GM11168 (cell line): Measurements from ENCODE around the gene LDLRAP1.
"Not testable (repeated sequence)": the region's sequence is repeated elsewhere in the genome, so short reads cannot be mapped to it uniquely, and the experiment has no call there.

Experiments used
- in situ Hi-C: fragments of 300-500 bp; cut with MboI; formaldehyde crosslinking; loops from one replicate; pipeline ENCODE4 v1.12.0; 2022; ENCODE audit warnings: low sequenced_read_pairs; ENCODE audit not compliant: unreplicated experiment

Gene LDLRAP1, protein sequence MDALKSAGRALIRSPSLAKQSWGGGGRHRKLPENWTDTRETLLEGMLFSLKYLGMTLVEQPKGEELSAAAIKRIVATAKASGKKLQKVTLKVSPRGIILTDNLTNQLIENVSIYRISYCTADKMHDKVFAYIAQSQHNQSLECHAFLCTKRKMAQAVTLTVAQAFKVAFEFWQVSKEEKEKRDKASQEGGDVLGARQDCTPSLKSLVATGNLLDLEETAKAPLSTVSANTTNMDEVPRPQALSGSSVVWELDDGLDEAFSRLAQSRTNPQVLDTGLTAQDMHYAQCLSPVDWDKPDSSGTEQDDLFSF

DNA sequence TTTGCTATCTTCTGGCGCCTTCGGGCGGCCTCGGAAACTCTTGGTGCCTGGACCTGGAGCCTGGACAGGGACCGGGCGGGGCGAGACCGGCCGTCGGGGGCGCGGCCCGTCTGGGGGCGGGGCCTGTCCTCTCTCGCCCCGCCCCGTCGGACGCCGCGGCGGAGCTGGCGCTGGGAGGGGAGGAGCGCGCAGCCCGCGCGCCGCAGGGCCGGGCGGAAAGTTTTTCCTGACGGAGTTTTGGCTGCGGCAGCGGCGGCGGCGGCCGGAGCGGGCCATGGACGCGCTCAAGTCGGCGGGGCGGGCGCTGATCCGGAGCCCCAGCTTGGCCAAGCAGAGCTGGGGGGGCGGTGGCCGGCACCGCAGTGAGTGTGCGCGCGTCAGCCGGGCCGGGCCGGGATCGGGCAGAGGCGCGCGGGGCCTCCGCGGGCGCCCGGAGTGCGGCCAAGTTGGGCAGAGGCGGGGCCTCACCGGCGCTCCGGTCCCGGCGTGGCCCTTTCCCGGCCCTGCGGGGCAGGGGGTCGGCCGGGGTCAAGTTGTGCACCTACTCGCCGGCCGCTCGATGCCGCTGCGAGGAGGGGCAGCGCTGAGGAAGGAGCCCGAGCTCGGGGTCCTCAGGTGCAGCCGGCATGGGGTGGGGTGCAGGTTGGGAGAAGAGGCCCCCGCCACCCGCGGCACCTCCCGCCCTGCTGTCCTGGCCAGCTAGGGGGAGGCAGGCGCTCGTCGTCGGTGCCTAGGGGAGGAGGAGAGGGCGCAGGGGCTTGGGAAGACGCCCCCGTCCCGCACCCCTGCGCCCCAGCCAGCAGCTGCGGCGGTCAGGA is at the start of gene LDLRAP1:
Gene LDLRAP1, plus strand, starts transcription at position 182 of the 818 bp plus-strand sequence. Its CDS starts 93 bp downstream, at position 275.
- in situ Hi-C loops, result no loop called here

DNA sequence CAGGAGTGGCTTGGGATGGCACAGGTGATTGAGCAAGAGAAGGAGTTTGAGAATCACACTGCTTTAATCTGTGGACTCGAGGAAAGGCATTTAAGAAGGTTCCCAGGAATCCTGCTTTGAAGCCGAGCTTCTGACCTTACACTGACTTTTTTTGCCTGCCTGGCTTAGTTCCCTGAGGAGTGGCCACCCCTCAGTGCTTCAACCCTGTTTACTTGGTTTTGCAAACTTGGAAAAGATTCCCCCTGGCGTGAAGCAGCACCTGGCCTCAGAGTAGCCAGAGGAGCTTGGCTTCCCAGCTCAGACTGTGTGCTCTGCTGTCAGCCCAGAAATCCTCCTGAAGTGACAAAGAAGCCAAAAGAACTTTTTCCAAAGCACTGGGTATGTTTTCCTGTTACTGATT is 48.5 kb upstream of the LDLRAP1 start:
- in situ Hi-C loops, result no loop called here

DNA sequence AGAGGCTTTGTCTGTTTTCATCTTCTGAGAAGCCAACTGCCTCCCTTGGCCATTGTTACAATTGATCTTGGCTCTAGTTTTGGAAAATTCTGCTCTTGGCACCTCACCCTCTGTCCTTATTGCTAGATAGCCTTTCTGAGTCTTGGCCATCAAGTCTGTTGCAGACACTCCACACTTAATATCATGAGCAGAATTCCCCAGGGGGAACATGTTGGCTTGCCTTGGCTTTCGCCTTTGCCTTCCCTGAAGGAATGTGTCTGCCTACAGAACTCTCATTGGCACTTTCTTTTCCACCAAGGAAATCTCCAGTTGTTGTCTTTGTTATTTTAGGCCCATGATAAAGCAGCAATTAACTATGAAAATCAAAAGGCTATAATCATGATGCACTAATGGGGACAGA is 42.7 kb upstream of the LDLRAP1 start:
- in situ Hi-C loops, result no loop called here

DNA sequence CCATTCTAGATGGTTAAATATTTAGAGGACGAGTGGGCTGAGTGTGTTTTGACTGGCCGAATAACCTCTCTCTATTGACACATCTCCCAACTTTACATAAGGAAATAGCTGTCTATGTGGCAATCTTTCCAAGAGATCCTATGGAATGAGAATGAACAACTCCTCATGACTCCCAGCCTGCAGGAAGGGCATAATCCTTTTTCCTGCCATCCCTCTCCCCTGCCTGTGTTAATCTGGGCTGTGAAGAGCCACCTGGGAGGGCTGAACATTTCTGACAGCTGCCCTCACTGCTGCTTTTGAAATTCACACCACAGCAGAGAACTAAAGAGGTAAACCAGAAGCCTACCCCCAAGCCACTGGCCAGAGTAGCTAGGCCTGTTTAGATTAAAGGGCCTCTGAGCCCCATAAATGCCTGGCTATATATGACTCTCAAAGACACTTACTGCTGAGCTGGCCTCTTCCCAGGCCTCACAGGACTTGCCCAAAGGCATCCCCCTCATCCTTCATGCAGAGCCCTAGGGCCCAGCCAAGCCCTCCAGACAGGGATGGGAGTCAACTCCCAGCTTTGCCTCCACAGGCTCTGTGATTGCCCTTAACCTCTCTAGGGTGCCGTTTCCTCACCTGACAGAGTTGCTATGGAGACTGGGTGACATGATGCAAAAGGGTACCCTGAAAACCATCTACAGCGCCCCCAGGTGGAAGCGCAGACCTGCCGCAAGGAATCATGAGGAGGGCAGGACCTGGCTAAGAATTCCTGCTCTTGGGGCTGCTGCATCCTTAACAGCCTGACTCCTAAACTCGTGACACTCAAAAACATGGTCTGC is 42.0 kb upstream of the LDLRAP1 start:
- in situ Hi-C loops, result no loop called here

DNA sequence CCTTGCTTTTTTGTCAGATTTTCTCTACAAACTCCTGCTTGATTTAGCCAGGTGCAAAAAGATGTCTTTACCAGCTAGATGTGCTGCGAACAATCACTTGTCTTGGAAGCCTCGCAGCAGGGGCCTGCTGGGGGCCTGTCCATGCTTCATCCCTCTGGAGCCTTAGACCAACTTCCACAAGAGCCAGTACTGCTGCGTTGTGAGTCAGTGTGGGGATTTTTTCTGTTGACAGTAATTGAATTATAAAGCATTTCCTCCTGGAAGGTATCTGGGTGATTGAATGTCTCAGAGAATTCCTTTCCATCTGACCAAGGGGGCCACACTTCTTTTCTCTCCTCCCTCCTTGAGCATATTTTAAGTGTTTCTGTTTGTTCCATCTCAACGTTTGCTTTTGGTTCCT is 40.4 kb upstream of the LDLRAP1 start:
- in situ Hi-C loops, result no loop called here

DNA sequence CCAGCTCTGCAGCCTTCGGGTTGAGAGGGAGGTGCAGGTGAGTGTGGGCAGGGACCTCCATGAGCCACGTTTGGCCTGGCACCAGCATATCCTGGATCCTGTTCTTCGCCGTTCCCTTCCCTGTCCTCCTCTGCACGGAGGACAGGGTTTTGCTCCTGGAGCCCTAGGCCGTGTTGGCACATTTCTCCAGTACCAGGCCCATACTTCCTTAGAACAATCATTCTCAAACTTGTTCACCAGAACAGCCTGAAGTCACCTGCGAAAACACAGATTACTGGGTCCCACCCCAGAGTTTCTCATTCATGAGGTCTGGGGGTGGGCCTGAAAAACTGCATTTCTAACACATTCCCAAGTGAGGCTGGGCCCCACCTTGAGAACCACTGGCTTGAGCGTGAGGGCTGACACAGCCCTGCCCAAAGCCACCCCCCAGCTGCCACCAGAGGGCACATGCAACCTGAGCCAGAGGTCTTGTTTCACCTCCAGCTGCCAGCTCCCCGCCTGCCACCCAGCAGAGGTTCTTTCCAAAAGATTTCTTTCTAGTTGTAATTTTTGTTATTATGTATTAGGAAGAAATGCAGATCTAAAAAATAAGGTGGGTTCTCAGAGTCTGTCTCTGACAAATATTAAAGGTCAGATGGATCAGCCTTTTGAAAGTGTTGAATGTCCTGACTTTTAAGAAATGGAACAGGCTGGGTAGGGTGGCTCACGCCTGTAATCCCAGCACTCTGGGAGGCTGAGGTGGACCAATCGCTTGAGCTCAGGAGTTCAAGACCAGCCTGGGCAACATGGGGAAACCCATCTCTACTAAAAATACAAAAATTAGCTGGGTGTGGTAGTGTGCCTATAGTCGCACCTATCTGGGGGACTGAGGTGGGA is 39.6 kb upstream of the LDLRAP1 start:
- in situ Hi-C loops, result no loop called here

DNA sequence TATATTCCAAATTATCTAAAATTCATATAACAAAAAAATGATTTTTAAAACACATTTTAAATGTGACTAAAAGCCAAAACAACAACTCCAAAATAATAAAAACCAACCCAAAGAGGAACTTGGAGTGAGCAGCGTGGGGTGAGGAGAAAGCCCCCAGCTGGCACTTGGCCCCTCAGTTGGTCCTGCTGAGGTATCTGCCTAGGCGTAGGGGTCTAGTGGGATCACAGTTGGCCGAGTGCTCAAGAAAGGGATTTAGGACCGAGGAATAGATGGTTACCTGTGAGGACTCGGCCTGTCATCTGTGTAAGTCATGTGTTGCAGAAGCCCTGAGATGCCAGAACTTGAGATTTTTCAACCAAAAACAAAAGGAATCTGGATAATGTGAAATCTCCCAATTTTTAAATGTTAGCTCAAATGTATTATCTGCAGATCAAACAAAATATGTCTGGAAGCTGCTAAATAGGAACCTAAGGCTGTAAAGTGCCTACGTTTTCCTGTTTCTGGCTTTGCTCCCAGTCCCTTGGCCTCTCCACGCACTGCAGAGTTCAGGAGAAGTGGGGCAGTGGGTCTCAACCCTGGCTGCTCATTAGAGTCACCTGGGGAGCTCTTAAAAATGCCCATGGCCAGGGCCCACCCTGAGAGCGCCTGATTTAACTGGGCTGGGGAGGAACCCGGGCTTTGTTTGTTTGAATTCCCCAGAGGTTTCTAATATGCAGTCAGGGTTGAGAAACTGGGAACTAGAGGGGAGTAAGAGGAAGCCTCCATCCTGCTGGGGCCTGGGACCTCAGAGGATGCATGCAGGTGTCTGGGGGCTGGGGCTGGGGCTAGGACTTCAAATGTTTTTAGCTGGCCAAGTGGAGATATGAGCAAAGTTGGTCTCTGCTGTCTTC is 38.5 kb upstream of the LDLRAP1 start:
- in situ Hi-C loops, result no loop called here

DNA sequence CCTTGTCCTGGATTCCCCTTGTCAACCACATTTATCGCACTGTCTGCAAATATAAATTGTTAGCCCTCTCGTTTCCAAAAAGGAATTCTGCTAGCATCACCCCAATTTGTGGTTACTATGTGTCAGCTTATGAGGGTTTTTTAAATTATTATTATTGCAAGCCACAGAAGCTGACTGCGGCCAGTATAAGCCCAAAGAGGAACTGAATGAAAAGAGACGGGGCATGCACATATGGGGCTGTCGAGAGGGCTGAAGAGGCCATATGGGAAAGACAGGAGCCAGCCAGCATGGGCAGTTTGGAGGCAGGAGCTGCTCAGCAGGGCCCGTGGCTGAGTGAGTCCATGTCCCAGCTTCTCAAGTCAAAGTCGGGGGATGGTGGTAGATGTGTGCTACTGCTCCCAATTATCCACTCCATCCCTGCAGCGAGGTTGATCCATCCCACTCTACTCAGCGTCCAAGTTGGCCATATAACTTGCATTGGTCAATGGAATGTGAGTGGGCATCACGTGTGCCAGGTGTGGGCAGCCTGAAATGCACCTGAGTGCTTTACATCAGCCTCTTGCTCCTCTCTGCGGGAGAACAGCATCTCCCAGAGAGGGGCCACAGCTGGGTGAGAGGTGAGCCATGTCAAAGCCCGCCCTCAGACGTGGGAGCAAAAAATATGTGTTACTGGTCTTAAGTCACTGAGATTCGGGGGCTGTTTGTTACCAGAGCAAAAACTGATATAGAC is 37.6 kb upstream of the LDLRAP1 start:
- in situ Hi-C loops, result no loop called here

DNA sequence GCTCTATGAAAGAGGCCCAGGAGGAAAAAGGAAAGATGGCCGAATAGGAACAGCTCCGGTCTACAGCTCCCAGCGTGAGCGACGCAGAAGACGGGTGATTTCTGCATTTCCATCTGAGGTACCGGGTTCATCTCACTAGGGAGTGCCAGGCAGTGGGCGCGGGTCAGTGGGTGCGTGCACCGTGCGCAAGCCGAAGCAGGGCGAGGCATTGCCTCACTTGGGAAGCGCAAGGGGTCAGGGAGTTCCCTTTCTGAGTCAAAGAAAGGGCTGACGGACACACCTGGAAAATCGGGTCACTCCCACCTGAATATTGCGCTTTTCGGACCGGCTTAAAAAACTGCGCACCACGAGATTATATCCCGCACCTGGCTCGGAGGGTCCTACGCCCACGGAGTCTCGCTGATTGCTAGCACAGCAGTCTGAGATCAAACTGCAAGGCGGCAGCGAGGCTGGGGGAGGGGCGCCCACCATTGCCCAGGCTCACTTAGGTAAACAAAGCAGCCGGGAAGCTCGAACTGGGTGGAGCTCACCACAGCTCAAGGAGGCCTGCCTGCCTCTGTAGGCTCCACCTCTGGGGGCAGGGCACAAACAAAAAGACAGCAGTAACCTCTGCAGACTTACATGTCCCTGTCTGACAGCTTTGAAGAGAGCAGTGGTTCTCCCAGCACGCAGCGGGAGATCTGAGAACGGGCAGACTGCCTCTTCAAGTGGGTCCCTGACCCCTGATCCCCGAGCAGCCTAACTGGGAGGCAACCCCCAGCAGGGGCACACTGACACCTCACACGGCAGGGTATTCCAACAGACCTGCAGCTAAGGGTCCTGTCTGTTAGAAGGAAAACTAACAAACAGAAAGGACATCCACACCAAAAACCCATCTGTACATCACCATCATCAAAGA is 36.6 kb upstream of the LDLRAP1 start:
- in situ Hi-C loops, result not testable (repeated sequence)

DNA sequence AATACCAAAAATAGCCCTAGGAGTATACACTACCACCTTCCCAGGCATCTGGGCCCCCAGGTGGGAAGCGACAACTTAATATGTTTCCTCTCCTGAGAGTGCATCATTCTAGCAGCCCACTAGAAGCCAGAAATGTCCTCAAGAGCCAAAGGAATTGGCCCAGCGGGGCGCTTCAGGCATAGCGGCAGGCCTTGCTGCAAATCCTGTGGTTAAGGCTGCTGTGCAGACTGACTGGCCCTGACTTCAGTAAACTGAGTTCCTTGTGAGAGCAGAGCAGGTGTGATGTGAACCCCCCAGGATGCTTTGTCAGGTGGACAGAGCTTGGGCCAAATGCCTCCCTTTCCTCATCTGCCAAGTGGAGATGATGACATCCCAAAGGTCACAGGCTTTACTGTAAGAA is 29.7 kb upstream of the LDLRAP1 start:
- in situ Hi-C loops, result no loop called here

DNA sequence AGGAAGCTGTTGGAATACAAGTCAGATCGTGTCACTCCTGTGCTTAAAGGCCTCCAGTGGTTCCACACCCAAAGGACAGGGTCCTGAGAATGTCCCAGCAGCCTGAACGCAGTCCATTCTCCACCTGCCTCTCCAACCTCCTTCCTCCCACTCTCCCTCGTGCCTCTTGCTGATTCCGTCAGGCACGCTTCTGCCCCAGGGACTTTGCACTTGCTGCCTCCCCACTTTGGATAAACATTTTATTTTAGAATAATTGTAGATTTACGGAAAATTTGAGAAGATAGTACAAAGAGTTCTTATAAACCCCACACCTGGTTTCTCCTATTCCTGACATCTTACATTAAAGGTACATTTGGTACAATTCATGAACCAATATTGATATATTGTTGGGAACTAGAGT is 28.4 kb upstream of the LDLRAP1 start:
- in situ Hi-C loops, result no loop called here

DNA sequence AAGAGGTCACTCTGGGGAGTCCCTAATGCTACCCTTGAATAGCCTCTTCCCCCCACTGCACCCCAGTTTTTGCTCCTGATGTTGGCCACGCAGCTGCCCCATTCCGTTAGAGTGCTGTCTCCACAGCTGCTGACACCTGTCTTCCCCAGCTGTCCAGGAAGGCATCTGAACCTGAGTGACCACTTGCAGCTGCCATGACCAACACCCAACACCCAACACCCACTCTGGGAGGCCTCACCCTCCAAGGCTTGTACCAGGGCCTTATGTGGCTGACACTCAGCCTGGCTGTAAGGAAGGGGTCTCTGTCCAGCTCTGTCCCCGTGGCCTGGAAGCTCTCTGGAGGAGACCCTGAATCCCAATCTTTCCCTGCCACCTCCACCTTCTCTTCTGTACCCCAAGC is 26.7 kb upstream of the LDLRAP1 start:
- in situ Hi-C loops, result no loop called here

DNA sequence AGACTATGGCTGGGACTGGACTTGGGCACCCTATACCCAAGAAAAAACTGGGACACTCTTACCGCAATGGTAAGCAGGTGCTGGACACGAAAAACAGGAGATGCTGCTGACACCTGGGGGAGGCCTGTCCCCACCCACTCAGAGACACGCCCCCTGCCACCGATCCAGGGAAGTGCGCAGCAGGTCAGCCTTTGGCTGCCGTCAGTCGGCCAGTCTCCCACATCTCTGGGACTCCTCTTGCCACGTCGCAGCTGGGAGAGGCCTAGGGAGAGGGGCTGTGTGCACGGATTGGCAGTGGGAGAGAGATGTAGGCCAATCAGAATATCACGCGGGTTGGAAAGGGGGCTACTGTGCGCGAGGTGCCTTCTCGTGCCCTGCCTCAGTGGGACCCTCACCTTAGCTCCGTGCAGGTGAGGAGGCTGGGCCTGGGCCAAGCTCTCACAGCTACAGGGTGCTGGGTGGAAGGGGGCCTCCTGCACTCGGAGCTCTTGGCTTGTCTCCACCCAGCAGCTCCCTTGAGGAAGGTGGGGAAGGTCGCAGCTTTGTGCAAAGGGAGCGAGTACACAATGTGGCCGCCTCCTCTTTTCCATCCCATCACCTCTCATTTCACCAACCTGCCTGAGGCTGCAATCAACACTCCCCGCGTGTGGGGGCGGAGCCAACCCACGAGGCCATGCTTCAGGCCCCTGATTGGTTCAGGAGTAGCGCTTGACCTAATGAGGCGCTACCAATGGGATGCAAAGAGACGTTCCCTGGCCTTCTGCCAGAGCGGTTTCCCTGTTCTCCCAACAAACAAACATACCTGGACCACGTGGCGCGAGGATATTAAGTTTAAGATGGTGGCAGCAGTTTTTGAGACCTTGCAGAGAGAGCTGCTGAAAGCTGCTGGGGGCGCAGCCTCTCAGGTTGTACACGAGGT is 25.7 kb upstream of the LDLRAP1 start:
- in situ Hi-C loops, result no loop called here

DNA sequence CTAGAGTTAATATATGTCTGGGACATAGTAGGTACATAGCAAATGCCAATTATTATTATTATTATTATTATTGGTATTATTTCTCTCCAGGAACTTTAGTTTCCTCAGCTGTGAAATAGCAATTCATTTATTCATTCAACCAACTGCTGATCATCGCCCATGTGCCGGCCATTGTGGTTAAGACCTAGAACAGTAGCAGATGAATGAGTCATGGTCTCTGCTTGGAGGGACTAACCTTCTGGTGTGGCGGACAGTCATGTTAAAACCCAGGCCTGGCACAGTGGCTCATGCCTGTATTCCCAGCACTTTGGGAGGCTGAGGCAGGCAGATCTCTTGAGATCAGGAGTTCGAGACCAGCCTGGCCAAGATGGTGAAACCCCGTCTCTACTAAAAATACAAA is 23.8 kb upstream of the LDLRAP1 start:
- in situ Hi-C loops, result loop anchor here (10.0 kb wide), 1 partner anchor 295 kb away; the partner anchor contains the start of gene MTFR1L

DNA sequence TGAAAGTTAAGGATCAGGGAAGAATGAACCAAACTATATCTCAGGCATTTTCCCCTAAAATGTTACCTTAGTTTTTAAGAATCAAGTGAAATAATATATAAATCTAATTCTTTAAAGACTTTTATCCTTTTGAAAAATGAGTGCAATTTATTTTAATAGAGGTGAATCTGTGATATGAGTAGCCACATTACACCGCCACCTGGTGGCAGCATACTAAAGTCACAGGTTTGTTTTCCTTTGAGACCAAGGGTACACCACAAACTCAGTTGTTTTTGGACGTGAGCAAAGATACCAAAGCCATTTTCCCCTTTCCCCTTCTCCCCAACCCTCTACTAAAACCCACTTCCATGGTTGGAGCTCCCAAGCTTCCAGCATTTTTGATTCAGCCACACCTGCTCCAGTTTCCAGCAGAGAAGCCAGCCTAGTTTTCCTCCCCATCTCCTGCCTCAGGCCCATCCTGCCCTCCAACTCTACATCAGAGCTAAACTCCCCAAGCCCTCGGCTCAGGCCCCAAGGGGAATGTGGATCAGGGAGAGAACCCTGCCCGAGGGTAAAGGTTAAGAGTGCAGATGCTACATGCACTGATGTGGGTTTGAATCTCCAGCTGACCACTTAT is 22.9 kb upstream of the LDLRAP1 start:
- in situ Hi-C loops, result loop anchor here (10.0 kb wide), 1 partner anchor 294 kb away; the partner anchor contains the start of gene MTFR1L
